Measurements from ENCODE around the gene EGR1.
"Not testable (repeated sequence)": the region's sequence is repeated elsewhere in the genome, so short reads cannot be mapped to it uniquely, and the experiment has no call there.

The EGR1 gene

DNA sequence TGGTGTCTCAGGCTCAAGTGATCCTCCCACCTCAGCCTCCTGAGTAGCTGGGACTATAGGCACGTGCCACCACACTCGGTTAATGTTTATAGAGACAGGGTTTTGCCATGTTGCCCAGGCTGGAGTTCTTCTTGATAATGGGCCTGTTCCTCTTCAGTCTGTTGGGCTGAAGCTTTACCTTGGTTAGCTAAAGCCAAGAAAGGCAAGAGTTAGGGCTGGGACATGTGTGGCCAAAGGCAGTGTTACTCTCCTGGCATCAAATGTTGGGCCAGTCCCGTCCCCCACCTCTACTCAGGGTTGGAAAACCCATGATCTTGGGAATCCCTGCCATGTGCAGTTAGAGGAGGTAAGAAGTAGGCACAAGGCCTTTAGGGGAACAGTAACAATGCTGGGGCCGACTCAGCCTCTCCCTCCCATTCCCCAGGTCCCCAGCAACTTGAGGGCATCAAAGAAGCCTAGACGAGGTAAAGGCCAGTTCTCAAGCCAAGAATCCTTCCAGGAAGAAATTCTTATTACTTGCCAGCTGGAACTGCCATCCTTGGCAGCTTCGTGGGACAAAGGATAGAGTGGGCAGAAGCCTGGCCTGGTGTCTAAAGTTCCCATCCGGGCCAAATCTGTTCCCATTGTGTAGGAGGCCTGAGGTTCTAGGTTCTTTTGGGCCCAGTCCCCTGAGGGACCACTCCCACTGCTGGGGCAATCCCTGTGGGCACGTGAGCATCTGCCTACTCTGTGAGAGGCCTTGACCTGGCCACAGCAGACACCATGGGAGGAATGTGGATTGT is 4.5 kb downstream of the EGR1 start:
- peak; percentile 39 for DNase-seq (ENCODE audit: low spot score)

DNA sequence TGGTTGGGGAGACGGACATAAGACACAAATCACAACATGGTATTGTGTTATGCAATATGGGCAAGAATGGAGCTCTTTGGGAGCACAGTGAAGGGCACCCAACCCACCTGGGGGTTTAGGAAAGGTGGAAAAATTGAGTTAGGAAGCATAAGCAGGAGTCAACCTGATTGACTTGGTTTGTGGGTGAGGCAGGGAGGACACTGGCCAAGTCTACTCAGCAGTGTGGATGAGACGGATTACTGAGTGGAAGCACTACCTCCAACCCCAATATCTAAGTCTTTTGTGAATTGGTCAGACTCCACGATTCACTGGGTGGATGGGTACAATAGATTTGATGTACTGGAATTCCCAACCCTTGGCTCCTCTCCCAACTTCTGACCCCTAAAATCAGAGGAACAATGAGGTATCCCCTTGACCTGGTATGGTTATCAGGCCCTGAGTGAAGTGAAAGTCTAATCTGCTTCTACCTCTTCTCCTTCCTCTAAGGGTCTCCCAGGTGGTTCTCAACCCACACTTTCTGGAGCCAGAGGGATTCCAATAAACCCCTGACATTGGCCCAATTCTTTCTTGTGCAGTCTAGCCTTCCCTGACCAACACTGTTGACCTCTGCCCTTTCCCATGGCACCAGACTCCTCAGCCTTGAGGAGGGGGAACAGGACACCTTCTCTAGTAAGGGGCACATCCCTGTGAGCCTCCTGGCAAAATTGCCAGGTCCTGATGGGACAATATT is 5.2 kb downstream of the EGR1 start:
- DNase-seq (ENCODE audit: low spot score): no peak

DNA sequence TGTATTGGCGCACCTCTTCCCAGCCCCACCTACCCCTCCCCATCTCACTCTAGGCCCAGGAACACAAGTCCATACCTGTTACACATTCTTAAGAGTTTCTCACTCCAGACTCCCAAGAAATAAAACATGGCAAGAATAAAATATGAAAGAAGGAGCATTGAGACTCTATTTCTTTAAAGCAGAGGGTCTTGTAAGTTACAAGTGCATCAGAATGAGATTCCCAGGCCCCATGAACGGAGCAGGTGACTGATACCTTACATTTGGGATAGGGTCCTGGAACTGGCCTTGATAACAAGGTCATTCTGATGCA is 5.7 kb downstream of the EGR1 start:
- no peak for DNase-seq (ENCODE audit: low spot score)

DNA sequence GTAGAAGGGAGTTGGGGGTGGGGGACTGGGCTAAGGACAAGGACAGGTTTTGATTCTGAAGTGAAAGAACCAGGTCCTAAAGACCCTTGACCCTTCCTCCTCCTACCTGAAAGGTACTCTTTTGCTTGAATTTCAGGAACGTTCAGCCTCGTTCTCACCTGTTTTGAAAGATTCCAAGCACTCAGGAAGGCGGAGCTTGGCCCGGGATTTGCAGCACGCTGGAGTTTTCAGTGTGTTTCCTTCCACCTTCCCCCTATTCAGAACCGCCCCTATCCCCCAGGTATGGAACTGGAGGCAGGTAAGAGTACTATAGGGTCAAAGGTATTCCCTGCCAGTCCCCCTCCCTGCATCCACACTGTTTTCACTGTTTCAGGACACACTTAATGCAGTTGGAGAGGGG is 7.1 kb downstream of the EGR1 start:
- no peak for DNase-seq (ENCODE audit: low spot score)

DNA sequence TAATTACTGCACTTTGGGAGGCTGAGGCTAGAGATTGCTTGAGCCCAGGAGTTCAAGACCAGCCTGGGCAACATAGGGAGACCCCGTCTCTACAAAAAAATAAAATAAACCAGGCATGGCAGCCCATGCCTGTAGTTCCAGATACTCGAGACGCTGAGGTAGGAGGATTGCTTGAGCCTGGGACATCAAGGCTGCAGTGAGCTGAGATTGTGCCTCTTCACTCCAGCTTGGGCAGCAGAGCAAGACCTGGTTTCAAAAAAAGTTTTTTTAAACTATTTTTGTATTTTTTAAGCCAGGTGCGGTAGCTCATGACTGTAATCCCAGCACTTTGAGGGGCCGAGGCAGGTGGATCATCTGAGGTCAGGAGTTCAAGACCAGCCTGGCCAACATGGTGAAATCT is 7.9 kb downstream of the EGR1 start:
- not testable (repeated sequence) for DNase-seq (ENCODE audit: low spot score)

DNA sequence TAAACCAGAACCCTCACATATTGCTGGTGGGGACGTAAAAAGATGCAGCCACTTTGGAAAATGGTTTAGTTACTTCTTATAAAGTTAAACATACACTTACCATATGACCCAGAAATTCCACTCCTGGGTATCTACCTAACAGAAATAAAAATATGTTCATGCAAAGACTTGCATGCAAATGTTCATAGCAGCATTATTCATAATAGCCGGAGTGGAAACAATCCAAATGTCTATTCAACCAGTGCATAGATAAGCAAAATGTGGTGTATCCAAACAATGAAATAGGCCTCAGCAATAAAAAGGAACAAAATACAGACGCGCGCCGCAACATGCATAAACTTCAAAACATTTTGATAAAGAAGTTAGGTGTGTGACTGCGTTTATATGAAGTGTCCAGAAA is 11.6 kb downstream of the EGR1 start:
- no peak for DNase-seq (ENCODE audit: low spot score)

DNA sequence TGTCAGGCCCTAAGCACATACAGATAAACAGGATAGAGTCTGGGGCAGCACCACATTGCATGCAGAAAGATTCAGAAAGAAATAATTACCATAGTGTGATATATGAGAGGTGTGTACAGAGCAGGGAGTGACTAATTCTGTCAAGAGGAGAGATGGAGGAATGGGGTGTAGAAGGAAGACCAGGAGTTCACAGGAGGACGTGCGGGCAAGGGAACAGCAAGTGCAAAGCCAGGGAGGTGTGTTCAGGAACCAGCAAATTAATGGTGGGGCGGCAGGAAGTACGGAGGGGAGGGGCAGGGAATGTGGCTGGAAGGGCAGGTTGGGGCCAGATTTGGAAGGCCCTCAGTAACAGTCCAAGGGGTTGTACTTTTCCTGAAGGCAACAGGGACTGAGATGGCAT is 17.4 kb downstream of the EGR1 start:
- no peak for DNase-seq (ENCODE audit: low spot score)

DNA sequence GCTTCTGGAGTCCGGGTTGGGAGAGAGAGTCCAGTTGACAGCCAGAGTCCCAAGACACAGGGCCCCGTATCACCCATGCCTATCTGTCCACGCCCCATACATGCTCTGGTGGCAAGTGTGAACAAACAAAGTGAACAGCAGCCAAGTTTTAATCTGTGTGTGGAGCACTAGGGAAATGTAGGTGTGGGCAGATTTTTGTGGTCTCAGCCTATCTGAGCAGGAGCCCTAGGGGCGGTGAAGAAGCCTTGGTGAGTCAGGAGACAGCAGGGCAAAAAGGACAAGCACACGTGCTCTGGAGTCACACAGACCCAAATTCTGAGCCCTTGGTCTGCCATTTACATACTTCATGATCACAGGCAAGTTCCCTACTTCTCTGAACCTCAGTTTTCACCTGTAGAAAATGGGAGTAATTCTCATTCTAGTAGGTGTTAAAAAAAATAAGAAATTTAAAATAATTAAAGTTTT is 23.2 kb downstream of the EGR1 start:
- DNase-seq (ENCODE audit: low spot score): no peak

DNA sequence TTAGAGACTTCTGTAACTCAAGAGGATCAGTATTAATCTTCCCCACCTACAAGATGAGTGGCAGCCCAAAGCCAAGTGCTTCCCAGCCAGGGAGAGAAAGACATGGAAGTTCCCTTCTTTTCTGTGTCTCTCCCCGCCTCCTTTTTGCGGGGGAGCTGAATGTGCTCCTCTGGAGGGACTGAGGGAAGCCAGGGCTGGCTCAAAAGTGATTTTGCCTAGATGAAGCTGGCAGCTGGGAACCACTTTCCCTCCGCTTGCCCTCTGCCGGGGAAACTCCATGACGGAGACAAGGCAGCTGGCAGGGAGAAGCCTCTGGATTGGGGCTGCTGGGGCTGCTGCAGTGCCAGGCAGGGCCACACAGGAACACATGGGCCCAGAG is 24.4 kb downstream of the EGR1 start:
- DNase-seq (ENCODE audit: low spot score): no peak

DNA sequence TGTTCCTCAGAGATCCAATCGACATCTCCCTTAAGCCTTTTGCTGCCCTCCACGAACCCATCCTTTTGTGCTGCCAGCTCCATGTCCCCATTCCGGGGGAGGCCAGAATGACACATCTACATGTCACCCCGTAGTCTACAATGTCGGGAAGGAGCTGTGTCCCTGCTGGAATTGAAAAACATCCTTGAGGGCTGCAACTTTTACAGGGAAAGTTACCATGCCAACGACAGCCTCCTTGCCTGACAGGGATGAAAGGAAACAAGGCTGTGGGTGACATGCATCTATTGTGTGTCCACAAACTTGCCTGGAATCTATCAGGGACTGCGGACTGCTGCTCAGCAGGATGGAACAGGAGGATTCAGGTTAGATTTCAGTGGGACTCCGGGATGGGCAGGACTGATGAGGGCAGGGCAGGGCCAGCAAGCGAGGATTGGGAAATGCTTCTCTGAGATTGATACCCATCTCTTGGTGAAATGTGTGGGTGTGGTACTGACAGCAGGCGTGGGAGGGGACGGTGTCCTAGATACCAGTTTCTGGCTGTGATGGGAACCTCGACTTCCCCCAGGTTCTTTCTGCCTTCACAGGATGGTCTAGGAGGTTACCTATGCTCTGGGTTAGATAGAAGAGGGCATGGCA is 25.5 kb downstream of the EGR1 start:
- no peak for DNase-seq (ENCODE audit: low spot score)

DNA sequence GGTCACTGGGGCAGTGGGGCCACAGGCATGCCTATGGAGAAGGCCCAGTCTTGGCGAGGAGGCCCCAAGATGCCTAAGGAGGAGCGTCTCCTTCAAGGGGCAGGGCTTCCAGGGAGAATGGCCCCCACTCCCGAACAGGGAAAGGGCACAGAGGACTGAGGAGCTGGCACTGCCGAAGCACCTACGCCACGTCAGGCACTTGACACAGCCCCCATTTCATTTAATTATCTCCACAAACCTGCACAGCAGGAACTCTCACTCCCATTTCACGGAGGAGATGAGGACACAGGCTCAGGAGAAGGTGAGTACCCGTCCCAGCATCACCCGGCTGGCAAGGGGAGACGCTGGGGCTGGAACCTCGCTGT is 26.0 kb downstream of the EGR1 start:
- no peak for DNase-seq (ENCODE audit: low spot score)

DNA sequence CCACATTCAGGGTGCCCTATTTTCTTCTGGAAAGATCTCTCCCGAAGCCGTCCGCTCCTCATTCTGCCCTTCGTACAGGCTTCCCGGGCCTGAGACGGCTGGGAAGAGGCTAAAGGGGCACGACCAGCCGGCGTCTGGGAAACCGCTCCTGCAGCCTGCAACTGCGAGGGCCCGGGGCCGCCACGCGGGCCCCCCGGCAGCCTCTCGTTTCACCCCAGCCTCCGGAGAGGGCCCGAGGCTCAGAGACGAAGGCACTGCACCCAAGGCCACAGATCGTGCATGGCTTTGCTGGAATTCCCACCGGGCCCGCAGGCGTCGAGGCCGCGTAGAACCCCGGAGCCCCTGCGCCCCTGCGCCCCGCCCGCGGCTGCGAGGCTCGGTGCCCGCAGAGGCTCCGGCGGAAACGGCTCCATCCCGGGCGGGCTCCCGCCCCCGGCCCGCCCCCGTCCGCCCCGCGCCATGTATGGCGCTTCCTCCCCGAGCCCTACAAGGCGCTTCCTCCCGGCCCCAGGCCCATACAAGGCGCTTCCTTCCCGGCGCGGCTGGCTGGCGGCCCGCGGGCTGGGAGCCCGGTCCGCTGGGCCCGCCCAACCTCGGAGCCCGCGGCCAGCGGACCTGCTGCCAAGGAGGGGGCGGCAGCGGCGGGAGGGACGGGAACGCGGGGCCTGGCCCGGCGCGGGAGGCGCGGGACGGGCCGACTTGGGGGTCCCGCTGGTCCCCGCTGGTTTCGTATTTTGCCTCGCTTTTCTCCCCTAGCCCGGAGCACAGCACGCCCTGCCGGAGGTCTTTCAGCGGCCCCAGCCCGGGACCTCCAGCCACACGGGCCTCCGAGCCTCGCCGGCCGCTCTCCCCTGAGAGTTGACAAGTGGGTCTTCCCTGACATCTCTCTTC is 26.6 kb downstream of the EGR1 start:
- peak; percentile 96 for DNase-seq (ENCODE audit: low spot score)

DNA sequence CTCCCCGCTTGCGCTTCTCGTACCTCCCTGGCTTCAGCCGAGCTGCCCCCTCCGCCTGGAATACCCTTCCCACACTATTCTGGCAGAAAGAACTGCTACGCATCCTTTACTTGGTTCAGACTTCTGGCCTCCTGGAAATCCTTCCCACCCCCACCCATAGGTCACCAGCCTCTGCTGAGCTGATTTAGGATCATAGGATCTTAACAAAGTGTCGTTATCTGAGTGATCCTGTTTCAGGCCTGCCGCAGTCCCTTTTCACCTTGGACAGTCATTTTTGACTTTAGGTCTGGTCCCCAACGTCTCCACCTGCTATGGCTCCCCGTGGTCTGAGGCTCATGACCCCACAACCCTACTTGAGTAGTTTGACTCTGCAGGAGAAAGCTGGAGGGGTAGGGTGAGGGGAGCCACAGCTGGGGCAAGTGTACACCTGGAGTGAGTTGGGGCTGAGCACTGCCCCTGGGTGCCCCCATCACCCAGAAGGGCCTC is 27.3 kb downstream of the EGR1 start:
- no peak for DNase-seq (ENCODE audit: low spot score)

DNA sequence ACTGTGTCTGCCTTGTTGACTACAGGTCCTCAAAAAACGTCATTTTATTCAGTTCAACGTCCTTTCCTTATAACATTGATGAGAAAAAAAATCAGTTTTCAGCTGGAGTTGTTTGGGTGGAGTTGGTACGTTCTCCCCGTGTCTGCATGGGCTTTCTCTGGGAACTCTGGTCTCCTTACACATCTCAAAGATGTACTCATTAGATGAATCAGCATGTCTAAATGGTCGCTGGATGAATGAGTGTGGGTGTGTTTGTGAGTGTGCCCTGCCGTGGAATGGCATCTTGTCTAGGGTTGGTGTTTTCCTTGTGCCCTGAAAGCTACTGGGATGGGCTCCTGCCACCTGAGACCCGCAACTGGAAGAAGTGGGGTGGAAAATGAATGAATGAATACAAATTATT is 30.1 kb downstream of the EGR1 start:
- no peak for DNase-seq (ENCODE audit: low spot score)

DNA sequence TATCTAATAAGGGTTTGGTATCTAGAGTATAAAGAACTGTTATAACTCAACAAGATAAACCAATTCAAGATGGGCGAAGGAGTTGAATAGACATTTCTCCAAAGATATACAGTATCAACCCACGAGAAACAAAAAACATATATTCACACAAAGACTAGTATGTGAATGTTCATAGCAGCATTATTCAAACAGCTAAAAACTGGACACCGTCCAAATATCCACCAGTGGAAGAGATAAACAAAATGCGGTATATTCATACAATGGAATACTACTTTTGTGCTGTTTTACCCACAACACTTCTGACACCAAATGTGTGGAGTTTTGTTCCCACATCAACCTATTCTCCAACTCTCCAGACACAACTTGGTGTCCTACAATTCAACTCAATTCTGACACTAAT is 33.1 kb downstream of the EGR1 start:
- no peak for DNase-seq (ENCODE audit: low spot score)

DNA sequence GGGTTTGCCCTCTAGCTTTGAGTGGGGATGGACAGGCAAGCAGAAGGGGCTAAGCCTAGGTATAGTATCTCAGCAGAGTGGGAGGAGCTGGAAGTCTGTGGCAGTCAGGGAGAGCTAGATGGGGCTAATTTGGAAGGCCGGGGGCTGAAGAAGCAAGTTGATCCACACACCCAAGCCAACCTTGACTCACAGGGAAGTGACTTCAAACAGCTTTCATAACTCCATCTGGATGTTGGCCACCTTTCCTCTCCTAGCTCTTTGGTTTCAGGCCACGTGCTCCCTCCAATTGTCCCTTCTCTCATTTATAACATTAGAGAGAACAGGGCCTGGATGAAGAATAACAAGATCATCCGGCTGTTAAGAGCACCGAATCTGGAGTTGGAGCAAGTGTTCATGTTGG is 36.8 kb downstream of the EGR1 start:
- DNase-seq (ENCODE audit: low spot score): no peak

DNA sequence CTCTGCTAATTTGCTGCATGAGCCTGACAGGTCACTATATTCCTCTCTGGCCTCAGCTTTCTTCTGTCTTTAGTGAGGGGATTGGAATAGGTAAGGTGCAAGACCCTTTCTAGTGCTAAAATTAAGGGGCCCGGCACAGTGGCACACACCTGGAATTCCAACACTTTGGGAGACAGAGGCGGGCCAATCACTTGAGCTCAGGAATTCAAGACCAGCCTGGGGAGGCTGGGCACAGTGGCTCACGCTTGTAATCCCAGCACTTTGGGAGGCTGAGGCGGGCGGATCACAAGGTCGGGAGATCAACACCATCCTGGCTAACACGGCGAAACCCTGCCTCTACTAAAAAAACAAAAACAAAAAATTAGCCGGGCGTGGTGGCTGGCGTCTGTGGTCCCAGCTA is 37.2 kb downstream of the EGR1 start:
- DNase-seq (ENCODE audit: low spot score): no peak

DNA sequence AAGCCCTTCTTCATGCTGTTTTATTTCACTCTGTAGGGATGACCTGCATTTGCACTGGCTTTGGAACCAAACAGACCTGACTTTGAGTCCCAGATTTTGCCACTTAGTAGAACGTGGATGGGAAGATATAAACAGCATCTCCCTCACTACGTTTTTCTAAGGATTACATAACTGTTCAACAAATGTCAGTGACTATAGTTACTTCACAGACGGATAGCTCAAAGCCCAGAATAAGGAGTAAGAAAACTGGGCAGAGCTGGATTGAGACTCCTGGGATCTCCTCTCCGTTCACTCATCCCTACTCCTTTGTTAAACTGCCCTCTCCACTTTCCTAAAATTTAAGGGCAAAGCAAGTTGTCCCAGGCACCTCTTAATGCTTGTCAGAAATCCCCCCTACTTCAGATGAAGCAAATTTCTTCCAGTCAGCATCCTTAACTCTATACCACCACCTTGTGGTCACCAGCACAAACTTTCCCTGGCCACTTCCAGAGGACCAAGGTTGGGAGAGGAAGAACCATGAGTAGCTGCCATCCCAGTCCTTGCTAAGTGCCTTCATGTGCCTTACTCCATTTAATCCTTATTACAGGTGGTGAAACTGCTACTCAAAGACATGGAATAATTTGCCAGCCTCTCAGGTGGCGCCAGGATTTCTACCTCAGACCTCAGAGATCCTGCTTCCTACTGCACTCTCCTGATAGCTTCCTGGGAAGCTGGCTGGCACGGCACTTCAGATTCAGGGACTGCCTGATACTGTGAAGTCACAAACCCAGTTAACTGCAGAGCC is 38.4 kb downstream of the EGR1 start:
- peak; percentile 74 for DNase-seq (ENCODE audit: low spot score)

DNA sequence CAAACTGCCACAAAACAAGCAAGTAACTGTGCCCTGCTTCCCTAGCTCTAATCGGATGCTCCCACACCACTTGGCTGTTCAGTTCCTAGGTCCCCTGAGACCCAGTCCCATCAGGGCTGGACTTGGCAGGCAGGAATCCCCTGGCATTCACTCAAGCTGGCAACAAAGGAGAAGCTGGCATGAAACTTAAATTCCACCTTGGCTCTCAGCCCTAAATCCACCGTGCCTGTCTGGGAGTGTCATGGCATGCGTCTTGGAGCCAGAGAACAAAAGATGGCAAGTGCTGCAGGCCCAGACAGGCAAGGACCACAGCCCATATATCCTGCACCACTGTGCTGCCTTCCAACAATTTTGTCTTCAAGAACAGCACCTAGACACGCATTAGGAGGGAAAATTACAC is 39.5 kb downstream of the EGR1 start:
- no peak for DNase-seq (ENCODE audit: low spot score)

DNA sequence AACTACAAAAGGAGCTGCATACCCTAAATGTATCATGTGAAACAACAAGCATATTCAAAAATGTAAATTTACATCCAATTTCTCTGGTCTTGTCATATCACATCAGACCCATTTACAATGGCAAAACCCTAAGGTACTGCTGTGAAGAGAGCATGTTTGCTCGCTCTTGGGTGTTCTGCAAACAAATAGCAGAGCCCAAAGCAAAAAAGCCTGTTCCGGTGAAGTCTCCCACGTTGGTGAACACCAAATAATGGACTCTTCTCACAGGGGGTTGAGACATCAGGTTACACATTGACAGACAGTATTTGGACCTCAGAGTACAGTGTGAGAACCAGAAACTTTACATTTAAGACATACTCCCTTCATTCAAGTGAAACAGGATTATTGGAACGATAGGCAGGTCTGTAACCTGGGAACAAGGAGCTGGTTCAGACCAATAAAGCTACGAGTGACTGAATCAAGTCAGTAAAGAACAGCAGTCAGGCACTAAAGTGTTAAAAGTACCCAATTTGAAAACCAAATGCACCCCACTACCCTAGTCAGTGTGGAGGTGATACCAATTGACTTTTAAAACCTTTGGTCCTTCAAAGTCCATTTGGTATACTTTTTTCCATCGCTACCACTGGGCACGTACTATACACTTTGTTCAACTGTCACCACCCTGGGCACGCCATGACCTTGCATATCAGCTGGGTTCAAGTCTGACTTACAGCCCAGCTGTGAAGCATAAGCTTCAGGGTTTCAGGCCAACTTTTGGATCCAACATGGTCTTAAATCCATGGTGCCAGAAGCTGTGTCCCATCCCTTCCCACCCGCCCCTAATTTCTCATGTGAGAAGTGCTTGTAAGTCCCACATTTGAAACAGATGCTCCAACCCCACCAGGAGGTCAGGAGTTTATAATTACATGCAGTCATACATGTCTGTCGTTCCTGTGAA is 41.4 kb downstream of the EGR1 start:
- DNase-seq (ENCODE audit: low spot score): no peak
